Measurements from ENCODE around the gene ELK4. TPM values are rescaled to one million over a fixed set of nuclear protein-coding genes. Genes with fewer than 3 reads are reported as not detected.

The ELK4 gene
- polyA plus RNA-seq, 1 of the 3 experiments (the other 2 are of a cell fraction) = 2.6 TPM

GRCh38 chr1:205589046-205589445, 42.8 kb downstream of the ELK4 start:
- H2AFZ ChIP-seq (ENCODE audit: low read depth) = no peak overlapping the region
- peaks cover 0 to 10% of the 10 kb centered on the region in 2 experiments; a peak in 1 of 4 replicates for H3K4me1 ChIP-seq (ENCODE audit: control insufficient read depth in 1 of 2, insufficient read depth in 2 of 2, low read depth in 1 of 2, low read length in 1 of 2)
- H3F3A ChIP-seq (replicated peaks; ENCODE audit: insufficient read depth) = peaks cover 4% of the 10 kb centered on the region
- TF ChIP-seq TEAD4 (IDR thresholded peaks at IDR 0.05; ENCODE audit: borderline replicate concordance, insufficient read depth) (no peak), MEF2A (IDR thresholded peaks at IDR 0.05; ENCODE audit: borderline replicate concordance, low read depth) (no peak), NRF1 (IDR thresholded peaks at IDR 0.05; ENCODE audit: low read depth, low read length) (no peak), RCOR1 (IDR thresholded peaks at IDR 0.05; ENCODE audit: low read length) (no peak), FOSL2 (IDR thresholded peaks at IDR 0.05; ENCODE audit: borderline replicate concordance, low read depth) (no peak), NFIC (IDR thresholded peaks at IDR 0.05; ENCODE audit: borderline replicate concordance) (no peak), POLR2AphosphoS5 (IDR thresholded peaks at IDR 0.05; ENCODE audit: low read depth, low read length) (no peak), ELF1 (IDR thresholded peaks at IDR 0.05) (no peak), YY1 (IDR thresholded peaks at IDR 0.05; ENCODE audit: low read depth) (no peak), FOXJ3 (CRISPR knock-in tag; IDR thresholded peaks at IDR 0.05) (no peak), GABPA (IDR thresholded peaks at IDR 0.05; ENCODE audit: low read depth) (no peak)
- TF ChIP-seq, protein P1, sequence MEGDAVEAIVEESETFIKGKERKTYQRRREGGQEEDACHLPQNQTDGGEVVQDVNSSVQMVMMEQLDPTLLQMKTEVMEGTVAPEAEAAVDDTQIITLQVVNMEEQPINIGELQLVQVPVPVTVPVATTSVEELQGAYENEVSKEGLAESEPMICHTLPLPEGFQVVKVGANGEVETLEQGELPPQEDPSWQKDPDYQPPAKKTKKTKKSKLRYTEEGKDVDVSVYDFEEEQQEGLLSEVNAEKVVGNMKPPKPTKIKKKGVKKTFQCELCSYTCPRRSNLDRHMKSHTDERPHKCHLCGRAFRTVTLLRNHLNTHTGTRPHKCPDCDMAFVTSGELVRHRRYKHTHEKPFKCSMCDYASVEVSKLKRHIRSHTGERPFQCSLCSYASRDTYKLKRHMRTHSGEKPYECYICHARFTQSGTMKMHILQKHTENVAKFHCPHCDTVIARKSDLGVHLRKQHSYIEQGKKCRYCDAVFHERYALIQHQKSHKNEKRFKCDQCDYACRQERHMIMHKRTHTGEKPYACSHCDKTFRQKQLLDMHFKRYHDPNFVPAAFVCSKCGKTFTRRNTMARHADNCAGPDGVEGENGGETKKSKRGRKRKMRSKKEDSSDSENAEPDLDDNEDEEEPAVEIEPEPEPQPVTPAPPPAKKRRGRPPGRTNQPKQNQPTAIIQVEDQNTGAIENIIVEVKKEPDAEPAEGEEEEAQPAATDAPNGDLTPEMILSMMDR (IDR thresholded peaks at IDR 0.05) = no peak
- TF ChIP-seq, protein P2, sequence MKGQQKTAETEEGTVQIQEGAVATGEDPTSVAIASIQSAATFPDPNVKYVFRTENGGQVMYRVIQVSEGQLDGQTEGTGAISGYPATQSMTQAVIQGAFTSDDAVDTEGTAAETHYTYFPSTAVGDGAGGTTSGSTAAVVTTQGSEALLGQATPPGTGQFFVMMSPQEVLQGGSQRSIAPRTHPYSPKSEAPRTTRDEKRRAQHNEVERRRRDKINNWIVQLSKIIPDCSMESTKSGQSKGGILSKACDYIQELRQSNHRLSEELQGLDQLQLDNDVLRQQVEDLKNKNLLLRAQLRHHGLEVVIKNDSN (IDR thresholded peaks at IDR 0.05; ENCODE audit: borderline replicate concordance, low read depth) = no peak
- TF ChIP-seq, protein P3, sequence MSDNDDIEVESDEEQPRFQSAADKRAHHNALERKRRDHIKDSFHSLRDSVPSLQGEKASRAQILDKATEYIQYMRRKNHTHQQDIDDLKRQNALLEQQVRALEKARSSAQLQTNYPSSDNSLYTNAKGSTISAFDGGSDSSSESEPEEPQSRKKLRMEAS (IDR thresholded peaks at IDR 0.05; ENCODE audit: low read depth) = no peak
- TF ChIP-seq, protein P4, sequence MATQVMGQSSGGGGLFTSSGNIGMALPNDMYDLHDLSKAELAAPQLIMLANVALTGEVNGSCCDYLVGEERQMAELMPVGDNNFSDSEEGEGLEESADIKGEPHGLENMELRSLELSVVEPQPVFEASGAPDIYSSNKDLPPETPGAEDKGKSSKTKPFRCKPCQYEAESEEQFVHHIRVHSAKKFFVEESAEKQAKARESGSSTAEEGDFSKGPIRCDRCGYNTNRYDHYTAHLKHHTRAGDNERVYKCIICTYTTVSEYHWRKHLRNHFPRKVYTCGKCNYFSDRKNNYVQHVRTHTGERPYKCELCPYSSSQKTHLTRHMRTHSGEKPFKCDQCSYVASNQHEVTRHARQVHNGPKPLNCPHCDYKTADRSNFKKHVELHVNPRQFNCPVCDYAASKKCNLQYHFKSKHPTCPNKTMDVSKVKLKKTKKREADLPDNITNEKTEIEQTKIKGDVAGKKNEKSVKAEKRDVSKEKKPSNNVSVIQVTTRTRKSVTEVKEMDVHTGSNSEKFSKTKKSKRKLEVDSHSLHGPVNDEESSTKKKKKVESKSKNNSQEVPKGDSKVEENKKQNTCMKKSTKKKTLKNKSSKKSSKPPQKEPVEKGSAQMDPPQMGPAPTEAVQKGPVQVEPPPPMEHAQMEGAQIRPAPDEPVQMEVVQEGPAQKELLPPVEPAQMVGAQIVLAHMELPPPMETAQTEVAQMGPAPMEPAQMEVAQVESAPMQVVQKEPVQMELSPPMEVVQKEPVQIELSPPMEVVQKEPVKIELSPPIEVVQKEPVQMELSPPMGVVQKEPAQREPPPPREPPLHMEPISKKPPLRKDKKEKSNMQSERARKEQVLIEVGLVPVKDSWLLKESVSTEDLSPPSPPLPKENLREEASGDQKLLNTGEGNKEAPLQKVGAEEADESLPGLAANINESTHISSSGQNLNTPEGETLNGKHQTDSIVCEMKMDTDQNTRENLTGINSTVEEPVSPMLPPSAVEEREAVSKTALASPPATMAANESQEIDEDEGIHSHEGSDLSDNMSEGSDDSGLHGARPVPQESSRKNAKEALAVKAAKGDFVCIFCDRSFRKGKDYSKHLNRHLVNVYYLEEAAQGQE (IDR thresholded peaks at IDR 0.05; ENCODE audit: low read depth, low read length) = no peak
- no peak for DNase-seq
- no peak overlapping the region for H3K4me2 ChIP-seq
- H3K9me3 ChIP-seq = no peaks in the 10 kb centered on the region
- no peaks in the 10 kb centered on the region for H3K79me2 ChIP-seq (ENCODE audit: insufficient read depth)
- ChIA-PET POLR2A (no interaction called here), CTCF (interaction anchor here (0.7 to 9.7 kb wide), 11 partner anchors 10 to 122 kb away, joined by 3 to 443 read pairs (median 5); partner anchors contain the start of gene ELK4)
- no peaks in the 10 kb centered on the region for H3K36me3 ChIP-seq (replicated peaks in 1 of 2; ENCODE audit: control insufficient read depth in 1 of 2, insufficient read depth in 2 of 2, low read length in 1 of 2)
- WGBS (ENCODE audit: low lambda C conversion rate) = 89% methylated on average over 7 of the region's 7 CpGs
- no peaks in the 10 kb centered on the region for H3K27me3 ChIP-seq (ENCODE audit: insufficient read depth)
- no peak overlapping the region for H3K9ac ChIP-seq
- no peak overlapping the region for H3K27ac ChIP-seq (ENCODE audit: low read depth in 2 of 2, low read length in 1 of 2)
- no peaks in the 10 kb centered on the region for H4K20me1 ChIP-seq (ENCODE audit: insufficient read depth)
- H3K9me2 ChIP-seq = no peaks in the 10 kb centered on the region
- no peak overlapping the region for H3K4me3 ChIP-seq (ENCODE audit: low read depth in 2 of 2, low read length in 1 of 2)

Data from SK-N-SH (cell line).